K562 (cell line): ENCODE measurements around the gene ZDHHC8. TPM values are rescaled to one million over a fixed set of nuclear protein-coding genes. Genes with fewer than 3 reads are reported as not detected.

Experiments
- CAMTA2 ChIP-seq: fragments of 250-450 bp; sonication (Bioruptor Pico); conservative IDR thresholded peaks from 2 replicates; pipeline ENCODE4 v1.5.1; 2022
- CREM ChIP-seq: IDR thresholded peaks from 2 replicates; pipeline ENCODE4 v1.6.1; 2014; ENCODE audit warnings: antibody characterized with exemption, low read depth
- DIDO1 ChIP-seq: fragments of 450-650 bp; IDR thresholded peaks from 2 replicates; pipeline ENCODE4 v1.6.1; 2016; ENCODE audit warnings: low read depth, missing biosample characterization, missing genetic modification characterization
- FIP1L1 ChIP-seq: fragments of 200-400 bp; formaldehyde crosslinking; IDR thresholded peaks from 2 replicates; pipeline ENCODE4 v1.6.1; 2018; ENCODE audit warnings: mild to moderate bottlenecking, low read depth, low read length; ENCODE audit not compliant: poor library complexity, severe bottlenecking
- RHOXF2B ChIP-seq: fragments of 250-450 bp; sonication (Bioruptor Pico); conservative IDR thresholded peaks from 2 replicates; pipeline ENCODE4 v1.5.1; 2021
- TAF1 ChIP-seq: IDR thresholded peaks from 2 replicates; pipeline ENCODE4 v1.6.1; 2011; ENCODE audit warnings: mild to moderate bottlenecking, low read length, moderate library complexity; ENCODE audit not compliant: insufficient read depth, control insufficient read depth, severe bottlenecking; ENCODE audit errors: extremely low read depth
- ZNF184 ChIP-seq: sonication (generic); formaldehyde crosslinking; IDR thresholded peaks from 2 replicates; pipeline ENCODE4 v1.5.0; 2020; ENCODE audit warnings: missing genetic modification reagents
- polyA plus RNA-seq, 8 experiments: library from polyadenylated mRNA; depleted of rRNA in 4 of 8; stranded (reverse) in 5 of 8; unstranded in 3 of 8; fragments of >200 nt; fragmentation: Nextera tagmentation in 2 of 8; fragmentation: Illumina TruSeq in 1 of 8; extraction: Ambion mirVana in 2 of 8; extraction: Trizol in 1 of 8; gene quantifications; 2 replicates each; pipeline versions ENCODE4 v1.2.1 to v1.2.3, GENCODE V29; 2011 to 2014; ENCODE audit warnings: inconsistent platforms in 1 of 8, missing spikeins in 1 of 8
- total RNA-seq, 7 experiments: library from RNA; depleted of rRNA in 6 of 7; stranded (reverse); fragments of >200 nt in 6 of 7; fragmentation: Illumina TruSeq in 2 of 7; extraction: Trizol in 2 of 7; gene quantifications; 2 replicates each; pipeline versions ENCODE4 v1.2.1 to v1.2.3, GENCODE V29; 2011 to 2021; ENCODE audit warnings: low replicate concordance in 1 of 7
- TF ChIP-seq, protein P1 (sequence below): fragments of 250-450 bp; sonication (Bioruptor Pico); IDR thresholded peaks from 2 replicates; pipeline ENCODE4 v1.4.0; 2020; ENCODE audit warnings: borderline replicate concordance
- TF ChIP-seq, protein P2 (sequence below): fragments of 450-650 bp; IDR thresholded peaks from 2 replicates; pipeline ENCODE4 v1.7.0; 2016; ENCODE audit warnings: borderline replicate concordance
- TF ChIP-seq, protein P3 (sequence below), 3 experiments: IDR thresholded peaks in 2 of 3; conservative IDR thresholded peaks in 1 of 3; 2 replicates each; pipeline ENCODE4 v1.5.1; 2011 to 2012; ENCODE audit warnings: low read length in 3 of 3, mild to moderate bottlenecking in 3 of 3, control low read depth in 2 of 3, improper control_type of control experiment in 1 of 3, inconsistent platforms in 1 of 3, low read depth in 1 of 3, mixed read lengths in 1 of 3, moderate library complexity in 1 of 3; ENCODE audit not compliant: insufficient read depth in 2 of 3
- TF ChIP-seq, protein P4 (sequence below): fragments of 250-450 bp; sonication (Bioruptor Pico); IDR thresholded peaks from 2 replicates; pipeline ENCODE4 v1.4.0; 2020; ENCODE audit warnings: mild to moderate bottlenecking
- TF ChIP-seq, protein P5 (sequence below), 2 experiments: fragments of 450-650 bp; IDR thresholded peaks; 2 replicates each; pipeline ENCODE4 v1.6.1; 2018; ENCODE audit warnings: mild to moderate bottlenecking in 2 of 2, low read depth in 1 of 2; ENCODE audit not compliant: partially characterized antibody in 2 of 2

ZDHHC8 gene
- total and polyA plus RNA-seq, 9 of the 15 experiments (the other 6 are each of a cell fraction or from before 2014, with no cell fraction given), result 0.04 to 109 (median 16.4) TPM

DNA sequence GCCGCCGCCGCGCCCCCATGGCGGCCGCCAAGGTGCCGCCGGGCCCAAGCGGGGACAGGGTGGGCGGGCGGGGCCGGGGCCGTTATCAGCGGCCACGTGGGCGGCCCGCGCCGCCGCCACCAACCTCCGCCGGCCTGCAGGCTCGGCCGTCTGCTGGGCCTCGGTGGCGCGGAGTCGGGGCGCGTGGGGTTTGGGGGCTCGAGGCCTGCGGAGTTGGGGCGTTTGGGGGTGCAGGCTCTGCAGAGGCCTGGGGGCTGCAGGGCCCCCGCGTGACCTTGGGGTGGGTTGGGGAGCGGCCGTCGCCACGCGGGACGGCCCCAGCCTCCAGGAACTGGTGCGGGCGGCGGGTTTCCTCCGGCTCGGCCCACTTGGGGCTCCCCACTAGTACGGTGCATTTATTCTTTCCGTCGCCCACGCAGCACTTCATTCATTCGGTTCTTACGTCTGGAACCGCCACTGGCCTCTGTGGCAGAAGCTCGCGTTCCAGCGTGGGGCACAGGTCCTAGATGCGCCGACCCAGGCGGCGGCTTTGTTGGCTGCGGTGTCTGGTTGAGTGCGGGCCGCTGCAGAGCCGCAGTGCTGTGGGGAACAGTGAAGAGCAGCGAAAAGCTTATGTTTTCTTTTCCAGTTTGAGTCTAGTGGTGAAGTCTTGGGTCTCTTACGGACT lies 13.8 kb upstream of the ZDHHC8 start (continued):
- TF ChIP-seq, protein P1, sequence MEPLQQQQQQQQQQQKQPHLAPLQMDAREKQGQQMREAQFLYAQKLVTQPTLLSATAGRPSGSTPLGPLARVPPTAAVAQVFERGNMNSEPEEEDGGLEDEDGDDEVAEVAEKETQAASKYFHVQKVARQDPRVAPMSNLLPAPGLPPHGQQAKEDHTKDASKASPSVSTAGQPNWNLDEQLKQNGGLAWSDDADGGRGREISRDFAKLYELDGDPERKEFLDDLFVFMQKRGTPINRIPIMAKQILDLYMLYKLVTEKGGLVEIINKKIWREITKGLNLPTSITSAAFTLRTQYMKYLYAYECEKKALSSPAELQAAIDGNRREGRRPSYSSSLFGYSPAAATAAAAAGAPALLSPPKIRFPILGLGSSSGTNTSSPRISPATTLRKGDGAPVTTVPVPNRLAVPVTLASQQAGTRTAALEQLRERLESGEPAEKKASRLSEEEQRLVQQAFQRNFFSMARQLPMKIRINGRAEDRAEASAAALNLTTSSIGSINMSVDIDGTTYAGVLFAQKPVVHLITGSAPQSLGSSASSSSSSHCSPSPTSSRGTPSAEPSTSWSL, result 0 out of 2 replicates have a peak, but pooled peaks have one; percentile 41
- TF ChIP-seq FIP1L1, result no peak
- no peak for TF ChIP-seq CREM
- TF ChIP-seq, protein P2, sequence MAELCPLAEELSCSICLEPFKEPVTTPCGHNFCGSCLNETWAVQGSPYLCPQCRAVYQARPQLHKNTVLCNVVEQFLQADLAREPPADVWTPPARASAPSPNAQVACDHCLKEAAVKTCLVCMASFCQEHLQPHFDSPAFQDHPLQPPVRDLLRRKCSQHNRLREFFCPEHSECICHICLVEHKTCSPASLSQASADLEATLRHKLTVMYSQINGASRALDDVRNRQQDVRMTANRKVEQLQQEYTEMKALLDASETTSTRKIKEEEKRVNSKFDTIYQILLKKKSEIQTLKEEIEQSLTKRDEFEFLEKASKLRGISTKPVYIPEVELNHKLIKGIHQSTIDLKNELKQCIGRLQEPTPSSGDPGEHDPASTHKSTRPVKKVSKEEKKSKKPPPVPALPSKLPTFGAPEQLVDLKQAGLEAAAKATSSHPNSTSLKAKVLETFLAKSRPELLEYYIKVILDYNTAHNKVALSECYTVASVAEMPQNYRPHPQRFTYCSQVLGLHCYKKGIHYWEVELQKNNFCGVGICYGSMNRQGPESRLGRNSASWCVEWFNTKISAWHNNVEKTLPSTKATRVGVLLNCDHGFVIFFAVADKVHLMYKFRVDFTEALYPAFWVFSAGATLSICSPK, result peak; percentile 61; the same call in 1 of the 2 replicates
- TF ChIP-seq ZNF184 (CRISPR knock-in tag), result no peak
- TF ChIP-seq, protein P3, sequence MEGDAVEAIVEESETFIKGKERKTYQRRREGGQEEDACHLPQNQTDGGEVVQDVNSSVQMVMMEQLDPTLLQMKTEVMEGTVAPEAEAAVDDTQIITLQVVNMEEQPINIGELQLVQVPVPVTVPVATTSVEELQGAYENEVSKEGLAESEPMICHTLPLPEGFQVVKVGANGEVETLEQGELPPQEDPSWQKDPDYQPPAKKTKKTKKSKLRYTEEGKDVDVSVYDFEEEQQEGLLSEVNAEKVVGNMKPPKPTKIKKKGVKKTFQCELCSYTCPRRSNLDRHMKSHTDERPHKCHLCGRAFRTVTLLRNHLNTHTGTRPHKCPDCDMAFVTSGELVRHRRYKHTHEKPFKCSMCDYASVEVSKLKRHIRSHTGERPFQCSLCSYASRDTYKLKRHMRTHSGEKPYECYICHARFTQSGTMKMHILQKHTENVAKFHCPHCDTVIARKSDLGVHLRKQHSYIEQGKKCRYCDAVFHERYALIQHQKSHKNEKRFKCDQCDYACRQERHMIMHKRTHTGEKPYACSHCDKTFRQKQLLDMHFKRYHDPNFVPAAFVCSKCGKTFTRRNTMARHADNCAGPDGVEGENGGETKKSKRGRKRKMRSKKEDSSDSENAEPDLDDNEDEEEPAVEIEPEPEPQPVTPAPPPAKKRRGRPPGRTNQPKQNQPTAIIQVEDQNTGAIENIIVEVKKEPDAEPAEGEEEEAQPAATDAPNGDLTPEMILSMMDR (IDR thresholded peaks at IDR 0.05 in 2 of 3, conservative IDR thresholded peaks at IDR 0.05 in 1 of 3; ENCODE audit: insufficient read depth in 2 of 3, low read depth in 1 of 3, low read length in 3 of 3), result peak in 2 of 3 experiments; percentile 5 to 12; a peak in 1 of 6 replicates
- TF ChIP-seq, protein P4, sequence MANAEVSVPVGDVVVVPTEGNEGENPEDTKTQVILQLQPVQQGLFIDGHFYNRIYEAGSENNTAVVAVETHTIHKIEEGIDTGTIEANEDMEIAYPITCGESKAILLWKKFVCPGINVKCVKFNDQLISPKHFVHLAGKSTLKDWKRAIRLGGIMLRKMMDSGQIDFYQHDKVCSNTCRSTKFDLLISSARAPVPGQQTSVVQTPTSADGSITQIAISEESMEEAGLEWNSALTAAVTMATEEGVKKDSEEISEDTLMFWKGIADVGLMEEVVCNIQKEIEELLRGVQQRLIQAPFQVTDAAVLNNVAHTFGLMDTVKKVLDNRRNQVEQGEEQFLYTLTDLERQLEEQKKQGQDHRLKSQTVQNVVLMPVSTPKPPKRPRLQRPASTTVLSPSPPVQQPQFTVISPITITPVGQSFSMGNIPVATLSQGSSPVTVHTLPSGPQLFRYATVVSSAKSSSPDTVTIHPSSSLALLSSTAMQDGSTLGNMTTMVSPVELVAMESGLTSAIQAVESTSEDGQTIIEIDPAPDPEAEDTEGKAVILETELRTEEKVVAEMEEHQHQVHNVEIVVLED, result peak; percentile 1; the same call in 1 of the 2 replicates
- no peak for TF ChIP-seq RHOXF2B (CRISPR knock-in tag)
- TF ChIP-seq, protein P5, sequence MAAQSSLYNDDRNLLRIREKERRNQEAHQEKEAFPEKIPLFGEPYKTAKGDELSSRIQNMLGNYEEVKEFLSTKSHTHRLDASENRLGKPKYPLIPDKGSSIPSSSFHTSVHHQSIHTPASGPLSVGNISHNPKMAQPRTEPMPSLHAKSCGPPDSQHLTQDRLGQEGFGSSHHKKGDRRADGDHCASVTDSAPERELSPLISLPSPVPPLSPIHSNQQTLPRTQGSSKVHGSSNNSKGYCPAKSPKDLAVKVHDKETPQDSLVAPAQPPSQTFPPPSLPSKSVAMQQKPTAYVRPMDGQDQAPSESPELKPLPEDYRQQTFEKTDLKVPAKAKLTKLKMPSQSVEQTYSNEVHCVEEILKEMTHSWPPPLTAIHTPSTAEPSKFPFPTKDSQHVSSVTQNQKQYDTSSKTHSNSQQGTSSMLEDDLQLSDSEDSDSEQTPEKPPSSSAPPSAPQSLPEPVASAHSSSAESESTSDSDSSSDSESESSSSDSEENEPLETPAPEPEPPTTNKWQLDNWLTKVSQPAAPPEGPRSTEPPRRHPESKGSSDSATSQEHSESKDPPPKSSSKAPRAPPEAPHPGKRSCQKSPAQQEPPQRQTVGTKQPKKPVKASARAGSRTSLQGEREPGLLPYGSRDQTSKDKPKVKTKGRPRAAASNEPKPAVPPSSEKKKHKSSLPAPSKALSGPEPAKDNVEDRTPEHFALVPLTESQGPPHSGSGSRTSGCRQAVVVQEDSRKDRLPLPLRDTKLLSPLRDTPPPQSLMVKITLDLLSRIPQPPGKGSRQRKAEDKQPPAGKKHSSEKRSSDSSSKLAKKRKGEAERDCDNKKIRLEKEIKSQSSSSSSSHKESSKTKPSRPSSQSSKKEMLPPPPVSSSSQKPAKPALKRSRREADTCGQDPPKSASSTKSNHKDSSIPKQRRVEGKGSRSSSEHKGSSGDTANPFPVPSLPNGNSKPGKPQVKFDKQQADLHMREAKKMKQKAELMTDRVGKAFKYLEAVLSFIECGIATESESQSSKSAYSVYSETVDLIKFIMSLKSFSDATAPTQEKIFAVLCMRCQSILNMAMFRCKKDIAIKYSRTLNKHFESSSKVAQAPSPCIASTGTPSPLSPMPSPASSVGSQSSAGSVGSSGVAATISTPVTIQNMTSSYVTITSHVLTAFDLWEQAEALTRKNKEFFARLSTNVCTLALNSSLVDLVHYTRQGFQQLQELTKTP (IDR thresholded peaks at IDR 0.05; ENCODE audit: low read depth in 1 of 2, partially characterized antibody in 2 of 2), result peak in 1 of 2 experiments; percentile 42
- peak; percentile 10; the same call in 1 of the 2 replicates for TF ChIP-seq CAMTA2 (CRISPR knock-in tag)
- peak; percentile 39; the same call in 1 of the 2 replicates for TF ChIP-seq DIDO1 (tag)
- no peak for TF ChIP-seq TAF1
